ENCODE data around the gene ALX4. TPM values are rescaled to one million over a fixed set of nuclear protein-coding genes. Genes with fewer than 3 reads are reported as not detected.

Gene ALX4
- total RNA-seq, 4 donors from 2014 or later: not detected

GRCh38 chr11:44312876-44313275, 2.9 kb upstream of the ALX4 start:
- Histone ChIP-seq H3K27ac (no peak overlapping the region), H3K9me3 (no peaks in the 10 kb centered on the region), H3K4me3 (no peak overlapping the region), H3K4me1 (peaks cover 0 to 33% (median 7%) of the 10 kb centered on the region in 4 donors), H3K36me3 (no peaks in the 10 kb centered on the region), H3K27me3 (peaks cover 0 to 82% of the 10 kb centered on the region in 2 donors)
- no peak for DNase-seq
- no peak for TF ChIP-seq CTCF (IDR thresholded peaks at IDR 0.05)
- TF ChIP-seq POLR2A (IDR thresholded peaks at IDR 0.05): no peak

GRCh38 chr11:44311339-44312261, 1.7 kb upstream of the ALX4 start:
- Histone ChIP-seq H3K27ac (no peak overlapping the region), H3K4me1 (peaks cover 0 to 28% (median 7%) of the 10 kb centered on the region in 4 donors), H3K36me3 (no peaks in the 10 kb centered on the region), H3K27me3 (peaks cover 0 to 69% of the 10 kb centered on the region in 2 donors), H3K9me3 (no peaks in the 10 kb centered on the region), H3K4me3 (no peak overlapping the region)
- TF ChIP-seq POLR2A (IDR thresholded peaks at IDR 0.05) (no peak), CTCF (IDR thresholded peaks at IDR 0.05) (no peak)
- peak in 1 of 3 donors; percentile 39 for DNase-seq

GRCh38 chr11:44310463-44311272, 729 bp upstream of the ALX4 start:
- H3K36me3 ChIP-seq: no peaks in the 10 kb centered on the region
- H3K4me3 ChIP-seq: no peak overlapping the region
- peaks cover 0 to 68% of the 10 kb centered on the region in 2 donors for H3K27me3 ChIP-seq
- TF ChIP-seq POLR2A (IDR thresholded peaks at IDR 0.05) (no peak), CTCF (IDR thresholded peaks at IDR 0.05) (no peak)
- peaks cover 0 to 24% (median 11%) of the 10 kb centered on the region in 4 donors for H3K4me1 ChIP-seq
- peak in 1 of 3 donors; percentile 40 for DNase-seq
- H3K9me3 ChIP-seq: no peaks in the 10 kb centered on the region
- H3K27ac ChIP-seq: no peak overlapping the region

GRCh38 chr11:44310206-44310462, 195 bp upstream of the ALX4 start:
- Histone ChIP-seq H3K27ac (no peak overlapping the region), H3K4me3 (peak overlapping the region in 2 of 4 donors; percentile 18 to 26), H3K36me3 (no peaks in the 10 kb centered on the region), H3K4me1 (peaks cover 0 to 29% (median 13%) of the 10 kb centered on the region in 4 donors), H3K27me3 (peaks cover 0 to 67% of the 10 kb centered on the region in 2 donors), H3K9me3 (no peaks in the 10 kb centered on the region)
- TF ChIP-seq CTCF (IDR thresholded peaks at IDR 0.05) (no peak), POLR2A (IDR thresholded peaks at IDR 0.05) (no peak)
- DNase-seq: no peak

GRCh38 chr11:44308923-44309477, 939 bp downstream of the ALX4 start:
- H3K27me3 ChIP-seq: peaks cover 0 to 71% of the 10 kb centered on the region in 2 donors
- H3K9me3 ChIP-seq: no peaks in the 10 kb centered on the region
- no peaks in the 10 kb centered on the region for H3K36me3 ChIP-seq
- H3K4me3 ChIP-seq: peak overlapping the region in 2 of 4 donors; percentile 18 to 26
- no peak for DNase-seq
- no peak for TF ChIP-seq POLR2A (IDR thresholded peaks at IDR 0.05)
- TF ChIP-seq CTCF (IDR thresholded peaks at IDR 0.05): no peak
- H3K4me1 ChIP-seq: peaks cover 0 to 41% (median 20%) of the 10 kb centered on the region in 4 donors
- no peak overlapping the region for H3K27ac ChIP-seq

Data from Peyer's patch (tissue), 4 donors.